NK-92 (cell line): ENCODE results near the gene TRIM25.
"Not testable (repeated sequence)": the region's sequence is repeated elsewhere in the genome, so short reads cannot be mapped to it uniquely, and the experiment has no call there.

Experiments
- DNase-seq: peaks from one replicate; lab custom pipeline; 2025; ENCODE audit not compliant: unreplicated experiment; lab: John Stamatoyannopoulos, UW

TRIM25 gene, protein sequence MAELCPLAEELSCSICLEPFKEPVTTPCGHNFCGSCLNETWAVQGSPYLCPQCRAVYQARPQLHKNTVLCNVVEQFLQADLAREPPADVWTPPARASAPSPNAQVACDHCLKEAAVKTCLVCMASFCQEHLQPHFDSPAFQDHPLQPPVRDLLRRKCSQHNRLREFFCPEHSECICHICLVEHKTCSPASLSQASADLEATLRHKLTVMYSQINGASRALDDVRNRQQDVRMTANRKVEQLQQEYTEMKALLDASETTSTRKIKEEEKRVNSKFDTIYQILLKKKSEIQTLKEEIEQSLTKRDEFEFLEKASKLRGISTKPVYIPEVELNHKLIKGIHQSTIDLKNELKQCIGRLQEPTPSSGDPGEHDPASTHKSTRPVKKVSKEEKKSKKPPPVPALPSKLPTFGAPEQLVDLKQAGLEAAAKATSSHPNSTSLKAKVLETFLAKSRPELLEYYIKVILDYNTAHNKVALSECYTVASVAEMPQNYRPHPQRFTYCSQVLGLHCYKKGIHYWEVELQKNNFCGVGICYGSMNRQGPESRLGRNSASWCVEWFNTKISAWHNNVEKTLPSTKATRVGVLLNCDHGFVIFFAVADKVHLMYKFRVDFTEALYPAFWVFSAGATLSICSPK

DNA sequence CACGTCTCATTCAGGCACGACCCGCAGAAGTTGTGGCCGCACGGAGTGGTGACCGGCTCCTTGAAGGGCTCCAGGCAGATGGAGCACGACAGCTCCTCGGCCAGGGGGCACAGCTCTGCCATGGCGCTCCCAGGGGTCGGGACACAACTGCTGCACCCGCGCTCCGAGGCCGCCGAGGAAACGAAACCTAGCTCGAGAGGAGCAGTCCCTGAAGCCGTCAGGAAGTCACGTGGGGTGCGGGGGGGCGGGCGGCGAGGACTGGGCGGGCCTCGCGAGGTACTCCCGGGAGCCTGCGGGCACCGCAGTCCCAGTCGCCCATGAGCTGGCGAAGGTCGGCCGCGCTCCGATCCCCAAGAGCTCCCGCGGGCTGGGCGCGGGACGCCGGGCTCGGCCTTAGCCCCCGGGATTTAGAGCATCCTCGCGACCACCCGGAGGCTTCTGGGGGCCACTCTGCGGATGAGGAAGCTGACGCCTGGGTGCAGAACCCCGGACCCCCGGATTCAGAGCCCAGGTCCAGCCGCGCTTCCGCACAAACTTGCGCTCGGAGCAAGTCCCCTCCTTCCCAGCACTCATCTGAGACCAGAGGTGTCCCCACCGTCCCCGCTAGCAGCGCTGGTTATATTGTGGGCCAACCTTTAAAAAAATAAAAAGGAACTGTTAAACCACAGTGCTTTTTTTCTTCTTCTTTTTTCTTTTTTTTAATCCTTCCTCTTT, at the start of gene TRIM25:
Gene TRIM25 (minus strand): TSS at position 183 of the 714 bp plus-strand sequence. CDS start 61 bp downstream, at position 122.
- peak; percentile 52 for DNase-seq

DNA sequence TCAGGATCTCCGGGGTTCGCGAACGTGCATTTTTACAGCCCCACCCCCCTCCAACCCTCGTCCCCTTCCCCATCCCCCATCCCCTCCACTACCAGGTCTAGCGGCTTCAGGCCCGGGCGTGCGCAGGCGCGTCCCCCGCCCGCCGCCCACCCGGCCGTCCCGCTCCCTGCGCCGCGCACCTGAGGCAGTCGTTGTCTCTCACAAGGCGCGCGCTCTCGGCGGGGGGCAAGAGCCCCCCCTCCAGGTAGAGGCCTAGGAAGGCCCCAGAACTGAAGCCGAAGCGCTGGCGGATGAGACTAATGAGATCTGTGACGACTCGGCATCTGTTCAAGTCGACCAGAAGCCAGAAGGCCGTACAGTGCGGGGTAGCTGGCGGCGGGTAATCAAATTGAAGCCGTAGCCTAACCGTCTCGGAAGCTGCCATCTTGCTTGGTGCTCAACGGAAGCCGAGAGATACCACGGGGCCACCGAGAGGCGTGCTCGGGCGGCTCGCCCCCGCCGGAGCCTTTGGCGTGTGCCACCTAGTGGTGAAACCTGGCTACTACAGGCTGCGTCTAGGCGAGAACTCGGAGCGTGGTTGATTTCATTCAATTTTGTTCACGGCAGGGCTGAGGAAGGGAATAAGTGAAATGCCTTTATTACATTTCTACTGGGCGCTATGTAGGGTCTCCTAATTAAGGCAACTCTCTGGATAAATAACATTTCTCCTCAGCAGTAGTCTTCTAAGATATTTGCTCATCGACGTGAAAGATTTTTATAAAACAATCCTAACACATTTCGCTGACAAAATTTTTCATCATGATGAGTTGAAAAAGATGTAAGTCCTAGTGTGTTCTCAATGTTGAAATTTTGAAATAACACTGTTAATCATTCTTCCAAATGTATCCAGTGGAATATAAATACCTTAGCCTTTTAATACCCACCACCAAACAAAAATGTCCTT, 47.0 kb upstream of the TRIM25 start, which contains the start of gene COIL:
Gene COIL (minus strand): TSS at position 455 of the 943 bp plus-strand sequence. CDS start 31 bp downstream, at position 424.
- DNase-seq = peak; percentile 41

DNA sequence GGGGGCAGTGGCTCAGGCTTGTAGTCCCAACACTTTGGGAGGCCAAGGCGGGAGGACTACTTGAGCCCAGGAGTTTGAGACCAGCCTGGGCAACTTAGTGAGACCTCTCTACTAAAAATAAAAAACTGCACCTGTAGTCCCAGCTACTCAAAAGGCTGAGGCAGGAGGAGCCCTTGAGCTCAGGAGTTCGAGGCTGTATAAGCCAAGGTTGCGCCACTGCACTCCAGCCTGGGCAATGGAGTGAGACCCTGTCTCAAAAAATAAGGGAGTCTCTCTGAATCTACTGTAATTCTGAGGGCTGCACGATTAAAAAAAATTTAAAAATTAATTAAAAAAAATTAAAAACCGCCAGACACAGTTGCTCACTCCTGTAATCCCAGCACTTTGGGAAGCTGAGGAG, 43.1 kb upstream of the TRIM25 start:
- no peak for DNase-seq

DNA sequence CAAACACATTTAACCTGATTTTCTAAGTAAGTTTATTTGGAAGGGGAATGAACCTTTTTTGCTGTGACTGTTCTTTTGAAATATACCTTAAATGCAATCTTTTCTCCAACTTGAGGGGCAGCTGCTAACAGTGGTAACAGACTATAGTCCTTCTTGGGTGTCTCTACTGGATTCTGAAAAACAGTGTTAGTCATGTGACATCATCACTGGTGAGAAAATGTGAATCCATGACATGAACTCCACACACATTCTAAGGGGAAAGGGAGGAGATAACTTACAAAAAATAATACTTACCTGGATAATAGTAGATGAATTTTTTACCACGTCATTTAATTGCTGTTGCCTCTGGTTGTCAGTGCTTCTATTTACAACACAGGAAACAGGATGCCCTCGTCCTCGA, 35.7 kb upstream of the TRIM25 start:
- no peak for DNase-seq

DNA sequence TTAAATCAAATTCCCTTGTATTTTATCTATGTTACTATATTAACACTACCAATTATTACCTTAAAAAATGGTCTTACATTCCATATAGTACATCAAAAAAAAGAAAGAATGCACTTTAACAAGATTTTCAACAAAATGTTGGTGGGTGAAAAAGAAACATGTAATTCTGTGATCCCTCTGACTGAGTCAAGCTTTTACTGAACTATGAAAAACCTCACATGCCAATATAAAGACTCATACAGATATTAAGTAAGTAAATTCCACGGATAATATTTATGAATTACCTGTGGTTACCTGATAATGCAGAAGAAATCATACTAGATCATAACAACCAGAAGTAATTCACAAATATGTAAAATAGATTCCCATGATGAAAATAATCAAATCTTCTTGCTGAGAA, 34.6 kb upstream of the TRIM25 start:
- DNase-seq = no peak

DNA sequence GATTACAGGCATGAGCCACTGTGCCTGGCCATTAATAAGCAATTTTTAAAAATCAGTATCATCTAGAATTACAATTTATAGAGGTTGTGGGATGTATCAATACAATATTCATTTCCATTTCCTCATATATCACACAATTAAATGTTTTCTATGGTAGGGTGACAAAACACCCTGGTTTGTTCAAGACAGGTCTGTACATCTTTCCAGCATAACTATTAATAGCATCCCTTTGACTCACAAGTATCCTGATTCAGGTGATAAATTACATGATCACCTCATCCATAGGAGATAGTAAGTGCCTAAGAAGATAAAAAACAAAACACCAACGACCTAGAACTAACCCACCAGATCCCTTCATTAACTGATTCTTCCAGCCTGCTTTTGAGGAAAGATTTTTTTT, 33.9 kb upstream of the TRIM25 start:
- DNase-seq = no peak

DNA sequence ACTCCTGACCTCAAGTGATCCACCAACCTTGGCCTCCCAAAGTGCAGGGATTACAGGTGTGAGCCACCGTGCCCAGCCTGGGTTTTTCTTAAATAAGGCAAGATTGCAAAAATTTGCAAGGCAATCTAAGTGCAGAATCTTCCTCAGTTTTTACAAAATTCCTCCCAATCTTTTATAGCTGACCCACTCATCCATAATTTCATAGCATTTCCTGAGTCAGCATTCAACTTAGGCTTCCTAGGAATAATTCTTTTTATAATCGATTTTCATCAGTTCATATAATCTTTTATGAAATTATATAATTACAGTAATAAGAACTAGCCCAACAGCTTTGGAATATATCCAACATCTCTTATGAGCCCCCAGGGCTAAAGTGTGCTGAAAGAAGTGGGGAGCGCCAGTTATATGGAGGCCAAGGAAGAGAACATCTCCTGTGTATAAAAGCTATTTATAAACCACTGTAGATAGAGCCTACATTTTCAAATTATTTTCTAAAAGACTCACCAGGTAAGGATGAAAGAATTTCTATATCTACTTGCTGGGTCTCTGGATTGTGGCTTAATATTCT, 32.2 kb upstream of the TRIM25 start:
- DNase-seq = no peak

DNA sequence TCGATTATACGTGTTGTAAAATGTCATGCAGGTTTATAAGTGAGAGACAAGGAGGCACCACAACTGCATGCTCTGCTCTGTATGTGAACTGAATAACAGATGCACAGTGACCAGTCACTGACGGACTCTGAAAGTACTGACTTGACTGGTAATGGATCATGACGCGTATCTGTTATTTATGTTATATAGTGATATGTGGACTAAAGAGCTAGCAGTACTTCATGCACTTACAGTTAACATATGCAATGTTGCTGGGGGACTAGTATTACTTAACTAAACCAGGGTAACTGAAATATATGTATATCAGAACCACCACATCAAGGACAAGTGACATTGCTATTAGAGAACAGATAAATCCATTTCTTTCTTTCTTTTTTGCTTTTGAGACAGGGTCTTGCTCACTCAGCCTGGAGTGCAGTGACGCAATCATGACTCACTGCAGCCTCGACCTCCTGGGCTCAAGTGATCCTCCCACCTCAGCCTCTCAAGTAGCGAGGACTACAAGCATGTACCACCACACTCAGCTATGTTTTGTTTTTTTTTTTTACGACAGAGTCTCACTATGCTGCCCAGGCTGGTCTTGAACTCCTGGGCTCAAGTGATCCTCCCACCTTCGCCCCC, 29.8 kb upstream of the TRIM25 start:
- DNase-seq = no peak

DNA sequence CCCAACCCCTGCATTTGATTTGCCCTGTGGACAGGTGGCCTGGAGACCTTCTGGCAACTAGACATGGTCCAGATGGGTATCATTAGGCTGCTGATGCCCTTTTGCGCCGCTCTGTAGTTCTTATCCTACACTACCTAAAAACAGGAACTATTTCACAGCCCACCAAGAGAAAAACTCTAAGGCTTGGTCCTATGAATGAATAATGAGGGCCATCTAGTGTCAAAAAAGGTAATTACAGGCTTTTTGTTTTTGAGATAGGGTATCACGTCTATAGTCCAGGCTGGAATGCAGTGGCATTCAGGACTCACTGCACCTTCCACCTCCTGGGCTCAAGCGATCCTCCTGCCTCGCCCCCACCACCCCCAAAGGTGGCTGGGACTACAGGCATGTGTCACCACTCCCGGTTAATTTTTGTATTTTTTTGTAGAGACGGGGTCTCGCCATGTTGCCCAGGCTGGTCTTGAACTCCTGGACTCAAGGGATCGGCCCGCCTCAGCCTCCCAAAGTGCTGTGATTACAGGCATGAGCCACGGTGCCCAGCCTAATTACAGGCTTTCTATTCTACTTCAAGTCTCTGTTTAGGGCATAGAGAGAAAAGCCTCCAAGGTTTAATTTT, 26.1 kb upstream of the TRIM25 start:
- no peak for DNase-seq

DNA sequence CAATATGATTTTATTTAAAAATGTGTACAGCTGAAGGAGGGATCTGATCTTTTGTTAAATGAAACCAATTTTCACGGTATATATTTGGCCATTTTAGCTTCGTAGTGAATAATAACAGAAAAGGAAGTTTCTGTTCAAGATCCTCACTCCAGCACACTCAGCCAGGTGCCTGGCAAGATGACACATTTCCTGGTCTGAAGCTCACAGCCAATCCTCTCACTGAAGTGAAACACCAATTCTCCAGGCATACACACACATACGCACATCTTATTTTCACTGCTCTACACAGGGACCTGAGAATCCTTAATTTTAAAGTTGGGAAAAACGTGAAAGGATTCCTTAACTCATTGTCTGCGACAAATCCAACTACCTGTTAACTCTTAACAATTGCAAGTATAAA, 24.4 kb upstream of the TRIM25 start:
- DNase-seq = not testable (repeated sequence)

DNA sequence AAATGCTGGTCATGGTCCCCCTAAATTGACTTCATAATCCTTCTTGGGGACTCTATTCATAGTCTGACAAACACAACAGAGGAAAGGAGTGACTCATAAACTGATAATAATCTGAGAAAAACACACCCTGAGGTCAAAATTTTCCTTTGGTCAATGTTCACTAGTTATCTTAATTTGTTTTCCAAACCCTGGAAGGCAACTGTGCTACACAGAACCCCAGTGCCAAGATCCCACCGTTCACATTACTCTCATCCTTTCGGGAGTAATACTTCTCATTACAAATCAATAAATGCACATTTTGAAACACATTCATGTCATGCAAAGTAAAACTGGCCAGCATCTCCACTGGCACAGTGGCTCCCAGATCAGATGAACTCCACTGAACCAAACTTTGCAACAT, 23.8 kb upstream of the TRIM25 start:
- DNase-seq = no peak

DNA sequence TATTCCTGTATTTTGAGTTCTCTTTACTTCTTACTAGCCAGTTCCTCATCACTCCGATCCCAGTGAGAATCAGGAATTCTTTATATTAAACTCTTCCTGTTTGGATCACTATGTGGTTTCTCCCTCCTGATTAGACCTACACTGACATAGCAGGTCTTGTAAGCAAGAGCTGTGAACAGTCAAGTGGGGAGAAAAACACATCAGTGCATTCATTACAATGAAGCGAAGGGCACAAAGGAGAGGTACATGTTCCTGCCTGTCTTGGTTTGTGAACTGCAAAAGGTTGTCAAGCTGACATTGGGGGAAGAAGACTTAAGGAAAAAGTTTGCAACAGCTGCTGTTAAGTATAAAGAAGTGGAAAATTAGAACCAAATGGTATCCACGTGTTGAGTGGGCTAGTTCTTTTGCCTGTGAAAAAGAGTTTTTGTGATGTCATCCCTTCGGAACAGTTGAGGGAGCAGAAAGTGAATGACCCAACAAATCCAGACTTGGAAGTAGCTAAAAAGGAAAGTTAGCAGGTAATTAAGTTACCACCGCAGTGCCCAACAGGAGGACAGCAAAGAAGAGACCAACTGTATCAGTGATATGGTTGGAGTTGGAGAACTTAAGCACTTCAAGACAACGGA, 23.0 kb upstream of the TRIM25 start:
- no peak for DNase-seq

DNA sequence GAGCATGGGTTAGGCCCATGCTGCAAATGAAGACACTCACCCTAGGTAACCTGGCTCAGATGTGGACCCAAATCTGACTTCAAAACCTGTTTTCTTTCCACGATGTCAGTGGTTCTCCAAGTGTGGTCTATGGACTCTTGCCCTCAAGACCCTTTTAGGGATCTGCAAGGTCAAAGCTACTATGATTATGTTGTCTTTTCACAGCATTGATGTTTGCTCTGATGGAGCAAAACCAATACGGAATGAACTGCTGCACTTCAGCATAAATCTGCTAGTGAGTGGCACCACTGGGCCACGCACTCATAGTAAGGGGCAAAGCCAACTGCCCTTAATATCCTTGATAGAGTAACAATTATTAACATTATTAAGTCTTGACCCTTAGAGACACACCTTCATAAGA, 21.6 kb upstream of the TRIM25 start:
- DNase-seq = no peak

DNA sequence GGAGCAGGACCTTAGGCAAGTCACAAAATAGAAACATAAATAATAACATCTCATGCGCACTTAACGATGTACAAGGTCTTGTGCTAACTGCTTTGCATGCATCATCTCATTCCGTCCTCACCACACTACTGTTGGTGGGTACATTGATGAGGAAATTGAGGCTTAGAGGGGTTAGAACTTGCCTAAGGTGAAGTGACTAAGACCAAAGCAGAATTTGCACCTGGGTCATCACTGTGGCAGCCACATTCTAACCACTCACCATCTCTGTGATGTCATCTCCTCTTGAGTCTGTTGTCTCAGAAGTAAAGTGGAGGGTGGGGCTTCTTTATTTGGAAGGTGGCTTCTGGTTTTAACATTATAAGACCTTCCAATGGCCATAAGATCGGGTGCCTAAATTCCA, 20.4 kb upstream of the TRIM25 start:
- DNase-seq = no peak

DNA sequence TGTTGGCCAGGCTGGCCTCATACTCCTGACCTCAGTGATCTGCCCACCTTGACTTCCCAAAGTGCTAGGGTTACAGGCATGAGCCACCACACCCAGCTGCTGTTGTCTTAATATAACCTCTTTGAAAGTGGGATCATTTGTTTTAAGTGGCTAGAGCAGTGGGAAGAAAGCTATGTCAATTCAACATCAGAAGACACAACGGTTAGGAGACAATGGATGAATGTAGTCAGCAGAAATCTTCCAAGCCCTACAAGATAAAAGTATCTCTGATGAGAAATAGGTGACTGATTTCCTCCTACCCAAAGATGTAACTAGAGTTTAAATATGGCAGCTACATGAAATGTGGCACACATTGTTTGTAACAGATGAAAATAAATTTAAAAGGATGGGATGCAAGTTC, 20.0 kb upstream of the TRIM25 start:
- DNase-seq = no peak

DNA sequence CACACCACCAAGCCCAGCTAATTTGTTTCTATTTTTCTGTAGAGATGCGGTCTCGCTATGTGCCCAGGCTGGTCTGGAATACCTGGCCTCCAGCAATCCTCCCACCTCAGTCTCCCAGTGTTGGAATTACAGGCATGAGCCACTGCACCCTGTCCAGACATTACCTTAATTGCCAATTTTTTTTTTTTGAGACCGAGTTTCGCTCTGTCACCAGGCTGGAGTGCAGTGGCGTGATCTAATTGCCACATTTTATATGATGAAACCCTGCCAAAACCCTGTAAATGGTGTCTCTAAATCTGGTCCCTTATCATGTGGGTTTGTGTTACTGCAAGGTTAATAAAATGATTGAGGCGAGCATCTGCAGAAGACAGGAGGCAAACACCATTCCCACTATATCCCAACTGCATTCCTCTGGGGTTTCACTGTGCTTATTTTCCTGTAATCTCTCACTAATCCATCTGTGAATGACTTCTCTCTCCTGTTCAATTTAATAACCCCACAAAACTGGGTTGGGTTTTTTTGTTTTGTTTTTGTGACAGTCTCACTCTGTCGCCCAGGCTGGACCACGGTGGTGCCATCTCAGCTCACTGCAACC, 19.4 kb upstream of the TRIM25 start:
- DNase-seq = no peak

DNA sequence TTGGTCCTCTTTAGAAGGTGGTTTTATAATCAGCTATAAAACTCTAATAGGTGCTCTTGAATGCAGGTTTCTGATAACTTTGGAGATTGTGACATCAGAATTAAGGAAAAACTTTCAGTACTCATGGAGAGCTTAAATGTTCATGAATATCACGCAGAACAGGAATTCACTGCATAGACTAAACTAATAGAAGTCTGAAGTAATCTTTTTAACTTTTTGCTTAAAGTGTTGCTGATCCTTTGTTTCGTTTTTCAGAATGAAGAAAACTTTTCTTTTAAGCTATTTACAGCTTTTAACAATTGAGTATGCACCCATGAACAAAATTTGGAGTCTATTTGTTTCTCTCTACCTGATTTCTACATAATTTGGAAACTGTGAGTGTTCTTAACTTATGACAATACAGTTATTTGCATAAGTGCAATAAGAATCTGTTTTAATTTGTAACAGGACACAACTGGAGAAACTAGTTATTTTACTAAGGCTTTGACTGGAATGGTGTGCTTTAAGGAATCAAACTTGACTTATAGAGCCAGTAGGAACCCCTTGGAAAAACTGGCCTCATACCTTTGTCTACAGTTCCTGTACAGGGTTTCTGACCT, 17.0 kb upstream of the TRIM25 start:
- DNase-seq = no peak

DNA sequence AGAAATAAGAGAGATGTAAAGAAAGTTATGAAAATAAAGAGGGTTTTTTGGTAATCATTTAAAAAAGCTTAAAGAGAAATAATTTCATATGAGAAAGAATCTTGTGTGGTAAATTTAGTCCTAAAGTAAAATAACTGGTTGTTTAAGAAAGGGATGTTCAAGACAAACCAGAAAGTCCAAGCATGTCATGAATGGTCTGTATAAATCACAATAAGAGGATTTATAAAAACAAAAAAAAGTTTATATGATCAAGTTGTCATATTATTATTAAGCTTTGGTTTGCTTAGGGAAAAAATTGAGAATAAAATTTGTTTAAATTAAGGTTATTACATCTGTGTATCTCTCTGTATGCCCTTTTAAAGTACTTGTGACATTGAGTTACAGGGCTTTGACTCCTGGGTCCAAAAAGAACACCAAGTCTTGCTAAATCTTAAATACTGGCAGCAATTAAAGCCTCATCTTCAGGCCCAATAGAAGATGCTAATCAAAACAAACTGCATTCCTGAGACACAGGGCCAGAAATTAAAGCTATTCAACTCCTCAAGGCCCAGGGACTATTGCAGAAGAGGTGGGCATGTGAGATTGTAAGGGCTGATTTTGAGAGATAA, 15.6 kb upstream of the TRIM25 start:
- DNase-seq = no peak
